ENCODE data around the gene TRMU. TPM values are rescaled to one million over a fixed set of nuclear protein-coding genes. Genes with fewer than 3 reads are reported as not detected.

TRMU gene
- total RNA-seq, 1 donor from 2014 or later = 34.3 TPM

DNA sequence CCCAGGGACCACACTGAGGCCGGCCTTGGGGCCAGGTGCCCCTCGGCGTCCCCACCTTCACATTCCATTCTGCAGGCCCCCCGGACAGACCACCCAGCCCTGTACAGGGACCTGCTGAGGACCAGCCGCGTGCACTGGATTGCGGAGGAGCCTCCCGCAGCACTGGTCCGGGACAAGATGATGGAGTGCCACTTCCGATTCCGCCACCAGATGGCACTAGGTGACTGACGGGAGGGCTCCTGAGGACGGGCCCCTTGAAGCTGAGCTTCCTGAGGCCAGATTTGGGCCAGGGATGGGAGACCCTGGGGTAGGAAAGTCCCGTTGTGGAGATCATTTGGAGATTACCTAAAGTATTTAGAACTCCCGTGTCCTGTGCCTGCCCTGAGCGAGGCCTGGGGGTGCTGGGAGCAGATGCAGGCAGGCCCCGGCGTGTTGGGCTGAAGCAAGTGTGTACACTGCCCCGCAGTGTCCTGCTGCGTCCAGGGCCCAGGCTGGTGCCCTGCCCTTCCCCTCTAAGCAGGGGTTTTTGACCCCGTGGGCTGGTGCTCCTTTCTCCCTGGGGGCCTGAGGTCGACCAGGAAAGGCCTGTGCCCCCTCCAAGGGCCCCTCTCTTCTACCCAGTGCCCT is 20.0 kb downstream of the TRMU start:
- DNase-seq (ENCODE audit: extremely low read depth, low read depth, low spot score) = no peak

DNA sequence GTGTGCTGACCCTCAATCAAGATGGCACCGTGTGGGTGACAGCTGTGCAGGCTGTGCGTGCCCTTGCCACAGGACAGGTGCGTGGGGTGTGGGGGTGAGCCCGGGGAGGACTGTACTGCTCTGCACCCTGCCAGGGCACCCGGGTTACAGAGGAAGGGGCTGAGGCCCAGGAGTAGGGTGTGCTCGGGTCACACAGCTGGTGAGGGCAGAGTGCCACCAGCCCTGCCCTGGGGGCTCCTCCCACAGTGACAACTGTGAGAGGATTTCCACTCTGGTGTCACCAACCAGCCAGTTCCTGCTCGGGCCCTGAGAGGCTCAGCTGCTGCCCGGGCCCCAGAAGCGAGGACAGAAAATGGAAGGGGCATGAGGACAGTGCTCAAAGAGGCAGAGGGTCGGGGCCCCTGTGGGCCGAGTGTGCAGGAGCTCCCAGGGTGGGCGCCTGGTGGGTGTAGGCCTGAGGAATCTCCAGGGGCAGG is 20.5 kb downstream of the TRMU start:
- no peak for DNase-seq (ENCODE audit: extremely low read depth, low read depth, low spot score)

DNA sequence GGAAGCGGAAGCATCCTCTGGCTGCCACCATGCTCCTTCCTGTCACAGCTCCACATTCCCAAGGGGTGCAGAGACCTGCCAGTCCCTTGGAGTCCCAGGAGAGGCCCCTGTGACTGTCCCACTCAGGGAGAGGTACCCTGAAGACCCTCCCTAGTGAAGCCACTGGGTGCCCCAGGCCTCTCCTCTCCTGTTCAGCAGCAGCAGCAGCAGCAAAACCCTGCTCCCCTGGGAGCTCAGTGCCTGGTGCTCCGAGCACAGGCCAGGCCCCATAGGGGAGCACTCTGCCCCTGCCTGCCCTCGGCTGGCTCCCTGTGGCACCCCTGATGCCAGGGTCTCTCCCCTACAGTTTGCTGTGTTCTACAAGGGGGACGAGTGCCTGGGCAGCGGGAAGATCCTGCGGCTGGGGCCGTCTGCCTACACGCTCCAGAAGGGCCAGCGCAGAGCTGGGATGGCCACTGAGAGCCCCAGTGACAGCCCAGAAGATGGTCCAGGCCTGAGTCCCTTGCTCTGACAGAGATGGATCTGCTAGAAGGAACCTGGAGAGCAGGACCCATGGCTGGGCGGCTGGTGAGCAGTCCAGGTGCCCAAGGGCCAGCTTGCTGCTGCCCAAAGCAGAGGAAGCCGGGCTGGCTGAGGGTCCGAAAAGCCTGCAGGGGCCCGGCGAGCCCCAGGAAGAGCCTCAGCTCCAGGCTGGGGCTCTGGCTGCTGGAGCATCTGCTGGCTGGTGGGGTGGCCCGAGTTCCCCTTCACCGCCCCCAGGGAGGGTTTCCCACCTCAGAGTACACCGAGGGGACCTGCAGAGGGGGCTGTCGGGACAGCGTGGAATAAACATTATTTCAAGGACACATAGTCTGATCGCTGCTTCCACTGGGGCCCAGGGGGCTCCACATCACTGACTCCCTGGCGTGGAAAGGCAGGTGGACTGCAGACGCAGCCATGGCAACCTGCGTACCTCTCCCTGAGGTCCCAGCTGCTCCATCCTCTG is 21.3 kb downstream of the TRMU start:
- no peak for DNase-seq (ENCODE audit: extremely low read depth, low read depth, low spot score)

DNA sequence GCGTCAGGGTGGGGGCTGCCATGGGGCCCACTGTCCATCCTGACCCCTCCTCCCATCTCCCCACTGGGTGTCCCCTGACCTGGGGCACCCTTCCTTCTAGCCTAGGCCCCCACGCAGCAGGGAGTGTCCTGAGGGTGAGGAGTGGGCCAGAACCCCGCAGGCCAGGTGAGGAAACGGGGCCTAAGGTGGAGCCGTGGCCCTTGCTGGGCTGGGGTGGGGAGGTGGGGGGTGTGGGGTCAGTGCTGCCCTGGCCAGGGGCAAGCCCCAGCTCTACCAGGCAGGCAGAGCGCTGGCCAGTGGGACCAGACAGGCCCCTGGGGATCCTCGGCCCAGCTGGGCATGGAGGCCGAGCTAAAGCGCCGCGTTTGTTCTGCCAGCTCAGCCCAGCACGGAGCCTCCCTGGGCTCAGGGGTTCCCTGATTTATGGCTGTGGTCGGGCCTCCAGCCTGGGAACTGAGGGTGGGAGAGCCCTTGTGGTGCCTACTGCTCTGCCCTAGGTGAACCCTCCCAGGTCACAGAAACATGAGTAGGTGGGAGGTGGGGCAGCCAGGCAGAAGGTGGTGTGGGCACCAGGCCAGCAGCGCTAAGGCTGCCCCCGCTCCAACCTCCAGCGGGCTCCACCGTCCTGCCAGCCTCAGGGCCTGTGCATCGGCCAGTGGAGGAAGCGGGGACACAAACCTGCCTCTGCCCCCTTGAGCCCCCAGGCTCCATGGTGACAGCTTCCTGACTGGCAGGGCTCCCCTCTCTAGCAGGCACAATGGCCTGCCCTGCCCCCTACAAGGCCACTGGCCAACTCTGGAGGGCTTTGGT is 22.4 kb downstream of the TRMU start:
- no peak for DNase-seq (ENCODE audit: extremely low read depth, low read depth, low spot score)

DNA sequence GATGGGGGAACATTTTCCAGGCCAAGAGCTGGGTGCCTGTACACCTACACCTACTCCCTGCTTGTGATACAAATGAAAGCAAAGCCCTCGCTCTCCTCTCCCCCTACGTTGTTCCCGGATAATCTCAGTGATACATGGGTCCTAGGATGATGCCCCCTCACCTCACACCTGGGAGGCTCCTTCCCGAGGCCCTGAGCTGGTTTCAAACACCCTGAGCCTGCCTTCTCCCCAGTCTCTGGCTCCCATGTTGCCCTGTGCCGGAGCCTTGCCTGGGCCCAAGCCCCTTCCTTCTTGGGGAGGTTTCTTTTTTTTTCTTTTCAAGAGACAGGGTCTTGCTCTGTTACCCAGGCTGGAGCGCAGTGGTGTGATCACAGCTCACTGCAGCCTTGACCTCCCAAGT is 23.3 kb downstream of the TRMU start:
- DNase-seq (ENCODE audit: extremely low read depth, low read depth, low spot score) = no peak

DNA sequence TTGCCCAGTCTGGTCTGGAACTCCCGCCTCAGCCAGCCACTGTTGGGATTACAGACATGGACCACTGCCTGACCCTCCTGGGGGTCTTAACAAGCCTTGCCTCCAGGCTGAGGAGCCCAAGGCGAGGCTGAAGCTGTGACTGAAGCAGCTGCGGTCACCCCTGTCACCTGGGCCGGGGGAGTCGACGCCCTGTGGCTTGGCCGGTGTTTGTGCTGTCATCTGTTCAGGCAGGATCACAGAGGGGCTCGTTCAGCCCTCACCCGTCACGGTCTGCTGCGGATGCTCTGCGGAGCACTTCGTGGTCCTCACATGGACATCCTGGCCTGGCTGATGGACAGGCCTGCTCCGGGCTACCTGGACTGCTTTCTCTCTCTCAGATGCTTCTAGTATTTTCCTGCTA is 23.8 kb downstream of the TRMU start:
- no peak for DNase-seq (ENCODE audit: extremely low read depth, low read depth, low spot score)

DNA sequence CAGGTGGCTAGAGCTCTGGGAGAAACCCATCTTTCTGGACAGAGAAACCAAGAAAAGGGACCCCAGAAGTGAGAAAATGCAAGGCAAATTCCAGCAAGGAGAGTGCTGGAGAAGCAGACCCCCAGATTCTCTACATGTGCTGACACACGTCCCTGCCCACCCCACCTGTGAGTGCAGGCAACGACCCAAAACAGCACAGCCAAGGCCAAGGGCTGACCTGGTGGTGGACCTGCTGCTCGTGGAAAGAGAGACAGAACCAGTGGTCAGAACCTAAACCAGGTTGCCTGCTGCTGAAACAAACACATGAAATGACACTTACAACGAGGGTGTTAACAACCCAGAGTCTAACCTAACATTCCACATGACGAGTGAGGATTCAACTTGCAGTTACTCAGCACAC is 24.6 kb downstream of the TRMU start:
- DNase-seq (ENCODE audit: extremely low read depth, low read depth, low spot score) = no peak

DNA sequence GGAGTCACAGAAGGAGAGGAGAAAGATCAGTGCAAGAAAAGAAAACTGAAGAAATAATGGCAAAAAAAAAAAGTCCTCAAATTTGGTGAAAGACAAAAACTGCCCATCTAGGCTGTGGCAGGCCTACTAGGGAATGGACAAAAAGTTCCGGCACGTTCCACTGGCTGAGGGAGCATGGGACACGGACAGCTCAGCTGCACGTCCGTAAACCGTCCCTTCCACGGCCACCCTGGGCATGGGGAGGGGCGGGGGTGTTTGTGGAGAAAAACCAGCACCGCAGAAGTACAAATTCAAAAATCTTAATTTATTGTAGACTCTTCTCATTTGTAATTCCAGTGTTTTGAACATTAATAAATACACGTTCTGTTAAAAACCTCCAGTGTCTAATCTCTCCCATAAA is 25.4 kb downstream of the TRMU start:
- DNase-seq (ENCODE audit: extremely low read depth, low read depth, low spot score) = no peak

DNA sequence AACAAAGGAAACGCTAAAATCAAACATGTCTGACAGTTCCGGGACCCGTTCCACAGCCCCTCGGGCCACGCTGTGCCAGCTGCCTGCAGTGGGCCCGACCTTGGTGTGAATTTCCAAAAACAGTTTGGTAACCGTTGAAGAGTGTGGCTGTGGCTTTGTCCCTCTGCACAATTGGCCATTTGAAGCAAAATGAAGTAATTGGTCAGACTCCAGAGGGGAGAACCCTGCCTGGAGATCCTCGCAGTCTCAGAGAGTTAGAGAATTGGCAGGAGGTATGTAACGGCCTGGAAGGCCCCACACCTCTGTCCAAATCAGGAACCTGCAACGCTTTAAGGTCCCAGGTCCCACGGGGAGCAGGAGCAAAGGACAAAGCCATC is 26.3 kb downstream of the TRMU start:
- no peak for DNase-seq (ENCODE audit: extremely low read depth, low read depth, low spot score)

DNA sequence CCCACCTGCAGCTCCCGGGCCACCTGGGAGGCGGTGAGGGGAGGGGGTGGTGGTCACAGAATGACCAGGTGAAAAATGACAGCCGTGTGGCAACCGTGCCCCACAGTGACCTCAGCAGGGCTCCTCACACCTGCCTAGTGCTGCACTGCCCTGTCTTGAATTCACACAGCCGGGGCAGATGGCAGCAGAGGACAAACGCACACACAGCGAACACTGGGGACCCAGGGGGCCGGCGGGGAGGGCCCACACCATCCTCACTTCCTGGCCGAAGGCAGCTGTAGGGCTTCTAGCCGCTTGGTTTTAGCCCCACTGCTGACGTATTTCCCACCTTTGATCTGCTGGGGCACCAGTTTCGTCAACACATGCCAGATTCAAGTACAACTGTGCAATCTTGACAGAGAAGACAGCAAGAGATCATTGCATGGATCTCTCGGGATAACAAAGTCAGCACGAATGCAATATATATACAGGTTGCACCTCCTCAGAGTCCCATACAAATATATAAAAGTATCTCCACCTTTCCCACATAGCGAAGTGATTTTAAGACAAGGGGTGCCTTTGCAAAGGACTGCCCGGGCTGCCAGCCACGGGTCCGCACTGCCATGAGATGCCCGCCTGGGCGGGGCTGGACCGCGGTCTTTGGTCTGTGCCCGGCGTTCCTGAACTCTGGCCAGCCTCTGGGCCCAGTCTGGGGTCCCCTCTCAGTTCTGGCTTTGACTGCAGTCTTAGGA is 26.9 kb downstream of the TRMU start:
- DNase-seq (ENCODE audit: extremely low read depth, low read depth, low spot score) = no peak

DNA sequence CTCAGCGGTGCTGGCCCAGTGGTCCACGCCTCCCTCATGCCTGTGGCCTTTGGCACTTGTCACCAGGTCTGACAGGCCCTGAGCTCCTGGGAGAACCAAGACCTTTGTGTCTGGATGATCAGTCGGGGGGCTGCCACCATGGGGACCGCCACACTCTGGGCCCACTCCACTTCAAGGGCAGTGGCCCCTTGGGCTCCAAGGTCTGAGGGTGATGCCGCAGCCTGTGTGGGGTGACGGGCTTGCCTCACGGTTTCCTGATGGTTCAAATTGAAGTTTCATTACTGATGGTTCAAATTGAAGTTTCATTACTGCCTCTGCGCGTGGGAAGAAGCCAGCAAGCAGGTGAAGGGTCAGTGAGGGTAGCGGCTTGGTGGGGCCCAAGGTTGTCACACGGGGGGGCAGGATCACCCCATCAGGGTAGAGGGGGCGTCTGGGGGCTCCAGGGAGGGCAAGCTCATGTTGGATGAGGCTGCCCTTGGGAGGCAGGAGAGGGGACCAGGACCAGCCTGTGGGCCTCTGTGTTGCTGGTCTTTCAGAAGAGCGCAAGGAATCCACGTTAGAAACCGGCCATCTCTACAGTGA is 27.5 kb downstream of the TRMU start:
- no peak for DNase-seq (ENCODE audit: extremely low read depth, low read depth, low spot score)

DNA sequence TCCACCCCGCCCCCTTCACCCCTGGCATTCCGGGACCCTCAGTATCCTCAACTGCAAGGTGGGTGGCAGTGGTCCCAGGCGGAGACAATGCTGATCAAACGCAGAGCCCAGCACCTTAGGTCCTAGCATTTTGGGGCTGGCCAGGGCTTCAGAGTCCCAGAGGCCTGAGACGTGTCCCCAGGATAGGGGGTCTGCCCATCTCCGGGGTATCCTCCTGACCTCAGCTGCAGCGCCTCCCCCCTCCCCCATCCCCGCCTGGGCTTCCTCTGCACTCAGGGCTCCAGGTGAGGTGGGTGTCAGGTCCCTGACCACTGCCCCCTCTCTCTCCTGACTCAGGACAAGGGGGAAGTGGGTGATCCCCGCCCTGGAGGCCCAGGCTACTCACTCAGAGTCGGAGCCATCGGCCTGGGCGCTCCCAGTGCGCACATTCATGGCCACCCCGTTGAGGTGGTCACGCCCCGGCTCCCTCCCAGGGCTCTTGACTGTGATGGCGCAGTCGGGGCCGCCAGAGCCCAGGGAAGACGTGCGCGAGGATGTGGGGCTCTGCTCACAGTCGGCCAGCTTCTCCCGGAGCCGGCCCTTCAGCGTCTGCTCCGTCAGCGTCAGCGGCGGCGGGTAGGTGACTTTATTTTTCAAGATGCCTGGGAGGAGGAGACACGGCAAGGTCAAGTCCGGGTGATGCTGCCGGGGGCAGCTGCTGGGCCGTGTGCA is 28.3 kb downstream of the TRMU start:
- no peak for DNase-seq (ENCODE audit: extremely low read depth, low read depth, low spot score)

DNA sequence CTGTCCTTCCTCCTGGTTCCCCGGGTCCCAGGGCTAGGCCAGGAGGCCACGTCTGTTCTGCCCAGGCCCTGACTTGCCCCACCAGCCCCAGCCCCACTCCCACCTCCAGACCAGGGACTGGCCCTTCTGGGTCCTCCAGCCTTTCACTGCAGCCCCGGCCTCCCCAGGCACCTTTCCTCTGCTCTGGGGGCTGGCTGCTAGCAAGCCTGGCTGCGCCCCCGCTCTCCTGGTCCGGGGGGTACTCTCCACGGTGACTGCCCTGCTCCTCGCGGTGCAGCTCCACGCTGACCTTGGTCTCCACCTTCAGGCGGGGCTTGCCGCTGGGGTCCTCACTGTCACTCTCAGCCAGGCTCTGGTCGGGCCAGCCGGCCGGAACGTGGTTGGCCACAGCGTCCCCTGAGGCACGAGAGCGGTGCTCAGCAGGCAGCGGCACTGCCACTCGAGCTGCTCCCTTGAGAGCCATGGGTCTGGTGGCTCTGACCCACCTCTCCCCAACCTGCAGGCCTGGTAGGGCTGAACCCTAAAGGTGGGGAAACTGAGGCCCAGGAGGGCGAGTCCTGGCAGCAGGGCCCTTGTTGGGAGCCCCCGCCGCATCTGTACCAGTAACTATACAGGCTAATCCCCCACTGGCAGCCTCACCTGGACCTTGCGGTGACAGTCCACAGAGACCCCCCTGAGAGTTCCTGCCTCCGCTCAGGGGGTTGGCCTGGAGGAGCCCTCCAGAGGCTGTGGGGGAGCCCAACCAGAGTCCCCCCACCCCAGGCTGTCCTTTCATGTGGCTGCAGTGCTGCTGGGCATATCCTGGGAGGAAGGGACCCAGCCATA is 29.0 kb downstream of the TRMU start:
- no peak for DNase-seq (ENCODE audit: extremely low read depth, low read depth, low spot score)

DNA sequence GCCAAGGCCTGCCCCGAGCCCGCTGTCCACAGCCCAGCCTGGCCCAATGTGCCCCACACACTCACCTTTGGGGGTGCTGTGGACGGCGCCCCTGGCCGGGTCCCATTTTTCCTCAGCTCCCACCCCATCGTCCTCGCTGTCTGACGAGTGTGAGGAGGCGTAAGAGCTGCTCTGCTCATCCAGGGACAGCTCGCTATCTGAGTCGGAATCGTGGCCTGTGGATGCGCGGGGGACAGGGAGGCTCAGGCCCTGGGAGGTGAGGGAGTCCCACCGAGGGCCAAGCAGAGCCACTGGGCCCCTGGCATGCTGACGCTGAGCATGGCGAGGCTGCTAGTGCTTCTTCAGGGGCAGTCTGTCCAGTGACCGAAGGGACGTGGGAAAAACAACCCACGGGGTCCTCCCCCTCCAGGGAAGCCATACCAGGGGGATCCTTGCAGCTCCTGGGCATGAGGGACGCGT is 29.7 kb downstream of the TRMU start:
- DNase-seq (ENCODE audit: extremely low read depth, low read depth, low spot score) = no peak

DNA sequence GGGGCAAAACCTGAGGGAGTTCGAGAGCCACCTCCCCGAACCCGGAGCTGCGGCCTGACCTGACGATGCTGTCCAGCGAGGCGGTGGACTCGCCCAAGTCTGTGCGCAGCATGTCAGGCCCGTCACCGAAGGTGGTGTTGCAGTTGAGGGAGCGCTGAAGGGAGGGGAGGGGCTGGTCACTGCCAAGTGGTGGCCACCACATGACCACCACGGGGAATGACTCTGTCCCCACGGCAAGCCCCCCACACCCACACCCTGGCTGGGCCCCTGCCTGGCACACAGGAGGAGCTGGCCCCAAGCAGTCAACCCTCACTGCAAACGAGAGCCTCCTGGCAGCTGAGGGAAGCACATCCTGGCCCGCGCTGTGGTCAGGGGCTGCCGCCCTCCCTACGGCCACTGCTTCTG is 30.8 kb downstream of the TRMU start:
- DNase-seq (ENCODE audit: extremely low read depth, low read depth, low spot score) = no peak

DNA sequence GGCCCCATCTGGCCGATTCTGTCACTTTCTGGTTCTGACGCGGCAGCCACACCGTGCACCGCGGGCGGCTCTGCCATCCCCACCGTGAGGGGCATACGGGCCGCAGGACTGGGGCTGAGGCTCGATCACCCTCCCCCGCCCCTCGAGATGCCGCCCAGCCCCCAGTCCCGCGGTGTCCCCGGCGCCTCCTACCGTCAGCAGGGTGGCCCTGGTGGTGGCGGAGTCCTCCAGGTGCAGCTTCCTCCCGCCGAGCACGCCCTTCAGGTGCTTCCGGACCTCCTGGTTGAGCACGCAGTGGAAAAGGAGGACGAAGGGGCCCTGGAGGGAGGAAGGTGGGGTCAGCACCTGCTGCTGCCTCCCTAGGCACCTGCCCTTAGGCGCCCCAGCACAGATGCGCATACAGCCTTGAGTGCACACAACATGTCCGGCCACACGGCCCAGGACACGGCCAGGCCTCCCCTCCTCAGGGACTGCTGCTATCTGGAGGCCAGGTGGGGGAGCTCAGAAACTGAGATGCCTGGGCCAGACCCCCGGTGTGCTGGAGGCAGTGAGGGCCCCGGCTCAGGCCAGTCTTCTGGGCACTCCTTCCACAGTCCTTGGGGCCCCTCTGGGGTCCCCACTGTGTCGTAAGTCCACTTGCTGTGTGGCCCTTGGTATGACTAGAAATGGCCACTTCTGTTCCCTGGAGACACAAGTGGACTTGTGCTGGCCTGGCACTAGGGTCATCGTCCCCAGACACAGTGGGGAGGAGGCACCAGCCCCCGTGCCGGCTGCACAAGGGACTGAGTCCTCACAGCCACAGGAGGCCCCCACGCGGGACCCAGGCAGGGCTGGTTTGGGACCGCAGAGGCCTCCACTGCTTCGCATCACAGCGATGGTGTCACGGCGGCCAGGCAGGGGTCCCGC is 31.5 kb downstream of the TRMU start:
- no peak for DNase-seq (ENCODE audit: extremely low read depth, low read depth, low spot score)

DNA sequence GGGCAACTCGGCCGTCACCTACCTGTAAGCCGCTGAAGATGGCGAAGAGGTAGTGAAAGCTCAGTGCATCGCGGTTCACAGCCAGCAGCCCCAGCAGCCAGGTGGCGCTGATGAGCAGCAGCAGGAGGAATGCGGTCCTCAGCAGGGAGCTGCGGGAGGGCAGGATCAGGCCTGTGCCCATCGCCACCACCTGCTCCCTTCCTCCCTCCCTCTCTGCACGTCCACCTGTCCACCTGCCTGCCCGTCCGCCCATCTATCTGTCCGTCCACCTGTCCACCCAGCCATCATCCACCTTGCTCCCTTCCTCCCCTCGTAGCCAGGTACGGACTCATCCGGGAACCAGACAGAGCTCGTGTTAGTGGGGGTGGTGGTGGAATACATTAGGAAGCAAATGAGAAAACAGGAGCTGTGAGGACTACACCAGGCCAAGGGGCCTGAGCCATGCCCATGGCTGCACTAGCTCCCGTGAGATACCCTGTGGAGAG is 32.2 kb downstream of the TRMU start:
- no peak for DNase-seq (ENCODE audit: extremely low read depth, low read depth, low spot score)
